Smooth muscle cell (in vitro differentiated cells): ENCODE measurements around the gene CCDC191. TPM values are rescaled to one million over a fixed set of nuclear protein-coding genes. Genes with fewer than 3 reads are reported as not detected.

Experiments used
- DNase-seq: peaks from one replicate; lab custom pipeline; 2025; ENCODE audit not compliant: unreplicated experiment; lab: John Stamatoyannopoulos, UW
- H2AFZ ChIP-seq: fragments of 200-600 bp; sonication (generic); 2 replicates; pipeline ENCODE4 v1.6.0; 2016; ENCODE audit warnings: antibody characterized with exemption, low read depth, mild to moderate bottlenecking
- H3F3A ChIP-seq: fragments of 200-600 bp; sonication (generic); 2 replicates; pipeline ENCODE4 v1.6.0; 2017; ENCODE audit warnings: antibody characterized with exemption, low read depth
- H3K27ac ChIP-seq: fragments of 200-600 bp; sonication (generic); 2 replicates; pipeline ENCODE4 v1.5.1; 2016; ENCODE audit warnings: low read depth, mild to moderate bottlenecking
- H3K27me3 ChIP-seq: fragments of 200-600 bp; sonication (generic); 2 replicates; pipeline ENCODE4 v1.6.1; 2016; ENCODE audit warnings: low read depth, mild to moderate bottlenecking
- H3K36me3 ChIP-seq: fragments of 200-600 bp; sonication (generic); 2 replicates; pipeline ENCODE4 v1.5.1; 2016; ENCODE audit warnings: low read depth
- H3K4me1 ChIP-seq: fragments of 200-600 bp; sonication (generic); 2 replicates; pipeline ENCODE4 v1.5.1; 2016; ENCODE audit warnings: low read depth
- H3K4me2 ChIP-seq: fragments of 200-600 bp; sonication (generic); 2 replicates; pipeline ENCODE4 v1.6.0; 2016; ENCODE audit warnings: mild to moderate bottlenecking
- H3K4me3 ChIP-seq: fragments of 200-600 bp; sonication (generic); 2 replicates; pipeline ENCODE4 v1.5.1; 2016; ENCODE audit warnings: mild to moderate bottlenecking
- H3K79me2 ChIP-seq: fragments of 200-600 bp; sonication (generic); 2 replicates; pipeline ENCODE4 v1.6.0; 2016; ENCODE audit warnings: low read depth, mild to moderate bottlenecking
- H3K9ac ChIP-seq: fragments of 200-600 bp; sonication (generic); 2 replicates; pipeline ENCODE4 v1.6.0; 2016; ENCODE audit warnings: low read depth
- H3K9me3 ChIP-seq: fragments of 200-600 bp; sonication (generic); replicated peaks from 2 replicates; pipeline ENCODE4 v1.5.1; 2016; ENCODE audit warnings: low read depth
- H4K20me1 ChIP-seq: fragments of 200-600 bp; sonication (generic); 2 replicates; pipeline ENCODE4 v1.6.0; 2016; ENCODE audit warnings: low read depth
- CTCF ChIP-seq: fragments of 200-600 bp; sonication (generic); IDR thresholded peaks from 2 replicates; pipeline ENCODE4 v1.5.1; 2017; ENCODE audit warnings: borderline replicate concordance, mild to moderate bottlenecking, antibody characterized with exemption; ENCODE audit not compliant: insufficient read depth, poor library complexity, severe bottlenecking
- WGBS: methylation state at CpG from one replicate; pipeline ENCODE4 v1.1.7; 2016; ENCODE audit warnings: low lambda C conversion rate; 5-methylcytosine and 5-hydroxymethylcytosine counted together
- polyA plus RNA-seq: library from polyadenylated mRNA; unstranded; fragments of >200 nt; fragmentation: Nextera tagmentation; extraction: Ambion mirVana; gene quantifications from 2 replicates; pipeline ENCODE4 v1.2.1, GENCODE V29; 2016
- total RNA-seq: library from RNA; depleted of rRNA; stranded (reverse); fragments of >200 nt; gene quantifications from 2 replicates; pipeline ENCODE4 v1.2.3, GENCODE V29; 2014

CCDC191 gene
- total and polyA plus RNA-seq, 2 experiments from 2014 or later: 1.2 to 7.4 TPM

- no peaks in the 10 kb centered on the region for H3K27me3 ChIP-seq
- H3K4me1 ChIP-seq: no peaks in the 10 kb centered on the region
- H2AFZ ChIP-seq: no peak overlapping the region
- no peak for TF ChIP-seq CTCF
- H3K4me2 ChIP-seq: no peak overlapping the region
- H3K79me2 ChIP-seq: no peaks in the 10 kb centered on the region
- no peak overlapping the region for H3K4me3 ChIP-seq
- no peak for DNase-seq
- H3F3A ChIP-seq: no peaks in the 10 kb centered on the region
- no peaks in the 10 kb centered on the region for H3K9me3 ChIP-seq
- H3K27ac ChIP-seq: no peak overlapping the region
- no peak overlapping the region for H3K9ac ChIP-seq
- no peaks in the 10 kb centered on the region for H4K20me1 ChIP-seq
- peaks cover 23% of the 10 kb centered on the region for H3K36me3 ChIP-seq
Observed at GRCh38 chr3:114078126-114078525, 21.8 kb upstream of the CCDC191 start.

DNA sequence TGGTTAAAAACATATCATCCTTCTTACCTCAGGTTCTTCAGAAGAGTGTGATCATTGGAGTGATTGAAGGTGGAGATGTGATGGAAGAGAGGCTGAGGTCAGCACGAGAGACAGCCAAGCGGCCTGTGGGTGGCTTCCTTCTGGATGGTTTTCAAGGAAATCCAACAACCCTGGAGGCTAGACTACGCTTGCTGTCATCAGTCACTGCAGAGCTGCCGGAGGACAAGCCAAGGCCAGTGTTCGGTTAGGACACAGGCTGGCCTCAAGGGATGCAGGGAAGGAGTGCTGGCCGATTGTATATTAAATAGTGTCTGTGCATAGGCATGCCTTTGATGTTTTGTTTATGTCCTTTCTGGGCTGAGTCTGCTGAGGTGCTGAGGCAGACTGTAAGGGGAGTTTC lies 20.4 kb upstream of the CCDC191 start:
- no peak for DNase-seq
- 95% methylated on average over 6 of the region's 6 CpGs for WGBS
- Histone ChIP-seq H4K20me1 (no peaks in the 10 kb centered on the region), H3K4me1 (no peaks in the 10 kb centered on the region), H3K9me3 (no peaks in the 10 kb centered on the region), H3K4me3 (no peak overlapping the region), H3K36me3 (peaks cover 21% of the 10 kb centered on the region), H3K79me2 (no peaks in the 10 kb centered on the region), H3K27ac (no peak overlapping the region), H3F3A (no peaks in the 10 kb centered on the region), H2AFZ (no peak overlapping the region), H3K4me2 (no peak overlapping the region), H3K9ac (no peak overlapping the region), H3K27me3 (no peaks in the 10 kb centered on the region)
- TF ChIP-seq CTCF: no peak

- no peak overlapping the region for H2AFZ ChIP-seq
- 75% methylated on average over 1 of the region's 1 CpG for WGBS
- no peak overlapping the region for H3K4me3 ChIP-seq
- H3K4me1 ChIP-seq: no peaks in the 10 kb centered on the region
- H3K4me2 ChIP-seq: no peak overlapping the region
- no peaks in the 10 kb centered on the region for H4K20me1 ChIP-seq
- no peaks in the 10 kb centered on the region for H3K27me3 ChIP-seq
- no peak for DNase-seq
- no peak overlapping the region for H3K27ac ChIP-seq
- H3K36me3 ChIP-seq: peaks cover 10% of the 10 kb centered on the region
- no peak overlapping the region for H3K9ac ChIP-seq
- no peaks in the 10 kb centered on the region for H3K79me2 ChIP-seq
- H3F3A ChIP-seq: no peaks in the 10 kb centered on the region
- no peak for TF ChIP-seq CTCF
- H3K9me3 ChIP-seq: no peaks in the 10 kb centered on the region
Observed at GRCh38 chr3:114071786-114072185, 15.5 kb upstream of the CCDC191 start.

GRCh38 chr3:114068336-114068735 lies 12.0 kb upstream of the CCDC191 start:
- TF ChIP-seq CTCF: no peak
- Histone ChIP-seq H4K20me1 (no peaks in the 10 kb centered on the region), H3K79me2 (peaks cover 14% of the 10 kb centered on the region), H3K9me3 (no peaks in the 10 kb centered on the region), H2AFZ (no peak overlapping the region), H3K4me1 (no peaks in the 10 kb centered on the region), H3K27ac (no peak overlapping the region), H3K4me2 (no peak overlapping the region), H3K36me3 (peaks cover 2% of the 10 kb centered on the region), H3K4me3 (no peak overlapping the region), H3F3A (no peaks in the 10 kb centered on the region), H3K9ac (no peak overlapping the region), H3K27me3 (no peaks in the 10 kb centered on the region)
- 100% methylated on average over 4 of the region's 4 CpGs for WGBS
- no peak for DNase-seq
